Activated CD8-positive, alpha-beta memory T cell treated with anti-CD3 and anti-CD28 coated beads, Interleukin-2, amount 10 ng/mL, durations not matched to agents 7 days and 5 days (primary cell): ENCODE data around the gene XPNPEP2. TPM values are rescaled to one million over a fixed set of nuclear protein-coding genes. Genes with fewer than 3 reads are reported as not detected.

Experiments used
- ATAC-seq: fragments of 150-1000 bp; cut with Tn5 transposase; one replicate; pipeline ENCODE4 v1.10.0; 2021; ENCODE audit warnings: moderate library complexity
- CTCF ChIA-PET: fragments of 350-600 bp; sonication (Branson Sonifier 250); formaldehyde crosslinking; loops from one replicate; lab custom pipeline; 2021; ENCODE audit warnings: antibody characterized with exemption; lab: Charles Lee
- DNase-seq: peaks from one replicate; pipeline ENCODE4 v3.0.0-alpha.2; 2020
- H3K27ac Mint-ChIP-seq: one replicate; pipeline ENCODE4 v1.8.0; 2021; ENCODE audit warnings: mild to moderate bottlenecking, mixed read lengths
- H3K27me3 Mint-ChIP-seq: one replicate; pipeline ENCODE4 v1.8.0; 2021; ENCODE audit warnings: mixed read lengths
- H3K36me3 Mint-ChIP-seq: one replicate; pipeline ENCODE4 v1.8.0; 2021; ENCODE audit warnings: mild to moderate bottlenecking, mixed read lengths
- H3K4me1 Mint-ChIP-seq: one replicate; pipeline ENCODE4 v1.8.0; 2021; ENCODE audit warnings: mixed read lengths
- H3K4me3 Mint-ChIP-seq: one replicate; pipeline ENCODE4 v1.8.0; 2021; ENCODE audit warnings: mild to moderate bottlenecking, moderate library complexity, mixed read lengths
- H3K9me3 Mint-ChIP-seq: one replicate; pipeline ENCODE4 v1.8.0; 2022; ENCODE audit warnings: low read depth, mixed read lengths
- total RNA-seq, 2 experiments: library from RNA; stranded (reverse); gene quantifications; one replicate each; pipeline ENCODE4 v1.2.3, GENCODE V29; 2021

The XPNPEP2 gene
- total RNA-seq, 2 experiments from 2014 or later = 1.0 to 1.2 TPM

DNA sequence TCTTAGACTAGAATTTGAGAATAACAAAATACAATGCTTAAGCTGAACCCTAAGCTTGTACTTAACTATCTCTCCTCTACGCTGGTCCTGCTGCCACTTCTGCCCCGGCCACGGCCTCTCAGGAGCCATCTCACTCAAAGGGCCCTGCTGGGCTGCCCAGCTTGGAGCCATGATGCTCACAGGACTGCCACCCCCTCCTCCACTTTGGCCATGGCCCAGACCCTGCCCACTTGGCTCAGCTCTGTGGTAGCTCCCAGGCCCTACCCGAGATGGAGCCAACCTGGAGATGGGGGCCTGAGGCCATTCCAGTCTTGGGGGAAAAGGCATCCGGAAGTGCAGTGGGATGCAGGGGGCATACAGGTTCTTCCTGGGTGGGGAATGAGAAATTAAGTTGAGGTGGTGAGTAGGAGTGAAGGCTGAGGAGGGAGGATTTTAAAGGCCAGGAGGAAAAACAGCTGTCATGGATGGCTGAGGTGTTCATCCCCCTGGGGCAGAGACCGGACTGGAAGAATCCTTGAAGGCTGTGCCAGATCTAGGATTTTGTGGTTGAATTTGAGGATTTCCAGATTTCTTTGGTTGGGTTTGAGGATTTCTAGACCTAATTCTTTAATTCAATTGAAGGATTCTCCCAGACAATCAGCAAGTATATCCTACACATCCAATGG lies 41.8 kb downstream of the XPNPEP2 start:
- H3K27me3 Mint-ChIP-seq = no peaks in the 10 kb centered on the region
- CTCF ChIA-PET = interaction anchor here (0.9 to 6.5 kb wide), 9 partner anchors 9 to 145 kb away, joined by 3 to 66 read pairs (median 6); no protein-coding TSS in a partner anchor
- H3K9me3 Mint-ChIP-seq = no peaks in the 10 kb centered on the region
- ATAC-seq (no peak), DNase-seq (no peak)
- peak overlapping the region; percentile 93 for H3K27ac Mint-ChIP-seq
- peaks cover 58% of the 10 kb centered on the region for H3K4me1 Mint-ChIP-seq
- peak overlapping the region; percentile 78 for H3K4me3 Mint-ChIP-seq
- peaks cover 56% of the 10 kb centered on the region for H3K36me3 Mint-ChIP-seq

DNA sequence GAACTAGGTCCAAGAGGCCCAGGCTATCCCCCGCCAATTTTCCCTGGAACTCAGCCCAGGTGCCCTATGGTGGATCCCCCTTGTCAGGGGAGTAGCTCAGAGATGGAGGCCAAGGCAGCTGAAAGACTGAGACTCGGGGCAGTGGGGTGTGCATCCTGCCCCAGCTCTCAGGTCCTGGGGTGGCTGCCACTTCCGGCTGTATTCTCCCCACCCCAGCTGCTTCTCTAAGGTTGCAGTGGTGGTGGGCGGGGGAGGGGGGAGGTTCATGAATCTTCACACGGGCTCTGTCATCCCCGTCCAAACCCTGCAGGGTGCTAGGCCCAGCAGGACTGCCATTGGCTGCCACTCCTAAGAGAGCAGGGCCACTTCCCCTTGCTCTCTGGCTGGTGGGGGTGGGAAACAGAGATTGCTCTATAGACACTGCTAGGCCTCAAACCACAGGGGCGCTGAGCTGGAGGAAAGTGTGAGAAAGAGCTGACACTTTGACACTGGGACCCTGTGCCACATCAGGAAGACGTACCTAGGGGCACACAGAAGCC lies 42.4 kb downstream of the XPNPEP2 start:
- H3K9me3 Mint-ChIP-seq = no peaks in the 10 kb centered on the region
- DNase-seq = peak; percentile 94
- no peaks in the 10 kb centered on the region for H3K27me3 Mint-ChIP-seq
- peak; percentile 78 for ATAC-seq
- peaks cover 62% of the 10 kb centered on the region for H3K36me3 Mint-ChIP-seq
- peak overlapping the region; percentile 78 for H3K4me3 Mint-ChIP-seq
- CTCF ChIA-PET = interaction anchor here (0.9 to 6.5 kb wide), 11 partner anchors 10 to 144 kb away, joined by 3 to 66 read pairs (median 5); partner anchors contain the start of gene APLN
- H3K27ac Mint-ChIP-seq = peak overlapping the region; percentile 93
- H3K4me1 Mint-ChIP-seq = peaks cover 60% of the 10 kb centered on the region

DNA sequence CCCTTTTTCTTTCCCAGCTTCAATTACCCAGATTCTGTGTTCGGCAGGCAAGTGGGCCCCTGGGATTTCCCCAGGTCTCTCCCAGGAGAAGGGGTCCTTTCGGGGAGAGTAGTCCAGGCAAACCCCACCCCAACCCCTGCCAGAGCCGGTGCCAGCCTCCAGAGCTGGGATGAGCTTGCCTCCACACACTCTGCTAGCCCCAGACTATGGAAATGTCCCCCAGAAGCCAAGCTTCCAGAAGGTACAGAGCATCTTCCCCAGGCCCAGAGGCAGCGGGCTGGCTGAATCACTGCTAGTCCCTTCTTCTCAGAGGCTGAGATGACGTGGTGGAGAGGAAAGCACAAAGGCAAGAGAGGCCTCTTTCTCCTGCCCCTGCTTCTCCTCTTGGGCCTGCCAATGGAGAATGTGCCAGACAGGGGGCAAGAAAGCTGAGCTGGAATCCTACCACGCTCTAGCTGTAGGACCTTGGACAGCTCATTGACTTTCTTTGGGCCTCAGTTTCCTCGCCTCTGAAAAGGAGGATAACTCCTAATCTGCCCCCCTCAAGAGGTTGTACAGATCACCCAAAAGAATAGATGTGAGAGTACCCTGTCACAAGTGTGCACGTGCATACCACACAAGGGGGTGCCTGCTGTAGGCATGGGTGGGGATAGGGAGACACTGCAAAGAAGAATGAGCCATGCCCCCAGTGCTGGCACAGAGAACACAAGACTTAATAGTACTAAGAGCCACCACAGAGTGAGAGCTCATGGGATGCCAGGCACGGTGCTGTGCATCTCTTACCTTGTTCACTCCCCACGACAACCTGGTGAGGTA lies 43.1 kb downstream of the XPNPEP2 start:
- H3K9me3 Mint-ChIP-seq = no peaks in the 10 kb centered on the region
- peaks cover 58% of the 10 kb centered on the region for H3K4me1 Mint-ChIP-seq
- ATAC-seq (no peak), DNase-seq (no peak)
- CTCF ChIA-PET = interaction anchor here (0.9 to 6.5 kb wide), 12 partner anchors 11 to 144 kb away, joined by 3 to 66 read pairs (median 6); partner anchors contain the start of gene APLN
- H3K36me3 Mint-ChIP-seq = peaks cover 66% of the 10 kb centered on the region
- H3K27ac Mint-ChIP-seq = peak overlapping the region; percentile 93
- H3K4me3 Mint-ChIP-seq = peak overlapping the region; percentile 78
- H3K27me3 Mint-ChIP-seq = no peaks in the 10 kb centered on the region

DNA sequence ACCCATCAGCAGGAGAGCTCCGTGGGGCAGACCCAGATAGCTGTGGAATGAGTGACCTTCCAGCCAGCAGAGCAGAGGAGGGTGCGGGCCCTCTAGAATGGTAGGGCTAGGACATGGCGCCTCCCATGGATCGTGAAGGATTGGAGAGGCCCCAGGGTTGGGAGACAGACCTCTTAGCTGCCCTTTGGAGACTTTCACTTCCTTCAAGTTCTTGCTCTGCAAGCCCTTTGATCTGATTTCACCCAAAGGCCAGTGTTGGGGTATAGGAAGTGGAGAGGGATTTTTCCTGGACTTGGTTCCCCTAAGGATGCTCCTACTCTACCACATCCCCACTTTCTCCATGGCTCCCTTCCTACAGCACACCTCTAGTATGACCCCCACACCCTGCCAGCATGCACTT lies 43.9 kb downstream of the XPNPEP2 start:
- Mint-ChIP-seq H3K9me3 (no peaks in the 10 kb centered on the region), H3K4me3 (peak overlapping the region; percentile 78), H3K27me3 (no peaks in the 10 kb centered on the region), H3K27ac (peak overlapping the region; percentile 93), H3K36me3 (peaks cover 74% of the 10 kb centered on the region), H3K4me1 (peaks cover 59% of the 10 kb centered on the region)
- DNase-seq (no peak), ATAC-seq (no peak)
- CTCF ChIA-PET = interaction anchor here (1.3 to 6.5 kb wide), 6 partner anchors 10 to 128 kb away, joined by 3 to 66 read pairs (median 10); partner anchors contain the start of gene APLN

DNA sequence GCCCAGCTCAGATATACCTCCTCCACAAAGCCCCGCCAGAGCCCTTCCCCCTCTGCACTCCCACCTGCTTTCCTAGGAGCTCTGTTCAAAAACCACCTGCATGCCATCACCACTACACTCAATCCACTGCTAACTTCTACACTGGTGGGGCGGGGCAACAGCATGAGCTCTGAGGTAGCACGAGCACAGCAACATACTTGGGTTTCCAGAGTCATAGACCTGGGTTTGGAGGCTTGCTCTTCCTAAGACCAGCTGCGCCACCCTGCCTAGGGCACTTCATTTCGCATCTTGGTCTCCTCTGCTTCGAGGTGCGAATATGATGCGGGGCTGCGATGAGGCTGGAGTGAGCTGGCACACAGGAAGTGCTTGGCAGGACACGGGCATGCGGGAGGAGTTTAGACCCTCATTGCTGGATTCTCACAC lies 44.5 kb downstream of the XPNPEP2 start:
- no peaks in the 10 kb centered on the region for H3K9me3 Mint-ChIP-seq
- H3K4me1 Mint-ChIP-seq = peaks cover 54% of the 10 kb centered on the region
- no peaks in the 10 kb centered on the region for H3K27me3 Mint-ChIP-seq
- DNase-seq = no peak
- peak overlapping the region; percentile 78 for H3K4me3 Mint-ChIP-seq
- peaks cover 74% of the 10 kb centered on the region for H3K36me3 Mint-ChIP-seq
- CTCF ChIA-PET = interaction anchor here (1.2 to 6.5 kb wide), 7 partner anchors 12 to 128 kb away, joined by 3 to 66 read pairs (median 5); partner anchors contain the start of gene APLN
- H3K27ac Mint-ChIP-seq = peak overlapping the region; percentile 80
- no peak for ATAC-seq

DNA sequence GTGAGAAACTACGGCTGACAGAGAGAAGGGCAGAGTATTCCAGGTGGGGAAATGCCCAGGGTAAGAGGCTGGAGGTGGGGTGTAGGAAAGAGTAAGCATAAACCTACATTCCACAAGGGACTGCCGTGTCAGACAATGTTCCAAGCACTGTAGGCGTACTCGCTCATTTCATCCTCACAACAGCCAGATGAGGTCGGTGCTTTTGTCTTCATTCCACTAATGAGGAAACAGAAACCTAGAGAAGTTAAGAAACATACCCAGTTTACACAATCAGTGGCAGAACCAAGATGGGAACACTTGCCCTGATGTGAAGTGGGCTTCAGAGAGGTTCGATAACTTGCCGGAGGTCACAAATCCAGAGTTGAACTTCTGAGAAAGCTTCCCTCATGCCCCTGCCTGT lies 45.6 kb downstream of the XPNPEP2 start:
- ATAC-seq (no peak), DNase-seq (no peak)
- H3K27ac Mint-ChIP-seq = peak overlapping the region; percentile 80
- CTCF ChIA-PET = interaction anchor here (1.2 to 2.2 kb wide), 3 partner anchors 13 to 58 kb away, joined by 3 to 15 read pairs (median 4); no protein-coding TSS in a partner anchor
- H3K9me3 Mint-ChIP-seq = no peaks in the 10 kb centered on the region
- peaks cover 74% of the 10 kb centered on the region for H3K36me3 Mint-ChIP-seq
- H3K27me3 Mint-ChIP-seq = no peaks in the 10 kb centered on the region
- peak overlapping the region; percentile 78 for H3K4me3 Mint-ChIP-seq
- peaks cover 50% of the 10 kb centered on the region for H3K4me1 Mint-ChIP-seq

DNA sequence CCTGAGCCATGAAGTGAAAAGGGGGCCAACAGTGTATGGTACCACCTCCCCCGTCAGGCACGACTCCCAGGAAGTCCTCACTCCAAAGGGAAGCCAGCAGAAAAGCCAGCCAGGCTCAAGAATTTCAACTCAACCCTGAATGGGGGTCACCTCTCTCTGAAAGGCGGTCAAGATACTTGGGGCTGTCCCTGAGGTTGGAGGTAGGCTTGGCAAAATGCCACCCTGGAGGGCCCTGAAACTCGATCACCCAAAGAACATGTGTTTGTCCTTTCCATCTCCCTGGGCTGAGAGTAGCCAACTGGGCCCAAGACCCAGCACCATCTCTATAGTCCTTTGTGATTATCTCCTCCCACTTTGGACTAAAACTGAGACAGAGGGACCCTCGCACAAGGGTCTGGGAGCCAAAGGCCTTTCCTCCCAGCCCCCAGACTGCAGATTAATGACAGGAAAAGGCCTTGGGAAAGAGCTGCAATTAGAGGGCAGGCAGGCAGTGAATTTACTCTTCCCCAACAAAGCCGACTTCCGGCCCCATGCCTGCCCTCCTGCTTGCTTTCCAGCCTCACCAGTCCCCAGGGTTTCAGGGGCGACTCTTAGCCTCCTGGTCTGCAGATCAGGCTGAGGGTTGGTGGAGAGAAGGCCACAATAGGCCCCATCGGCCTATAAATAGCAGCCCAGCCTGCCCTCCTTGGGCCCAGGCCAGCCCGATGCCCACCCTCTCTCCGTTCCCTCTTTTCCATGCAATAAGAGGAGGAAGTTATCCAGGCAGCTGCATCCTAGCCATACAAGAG lies 46.6 kb downstream of the XPNPEP2 start:
- Mint-ChIP-seq H3K4me3 (peak overlapping the region; percentile 72), H3K27me3 (no peaks in the 10 kb centered on the region), H3K36me3 (peaks cover 72% of the 10 kb centered on the region), H3K27ac (peak overlapping the region; percentile 77), H3K4me1 (peaks cover 50% of the 10 kb centered on the region), H3K9me3 (no peaks in the 10 kb centered on the region)
- DNase-seq (no peak), ATAC-seq (no peak)
- CTCF ChIA-PET = interaction anchor here (1.5 kb wide), 1 partner anchor 59 kb away, joined by 4 read pairs; no protein-coding TSS in a partner anchor

DNA sequence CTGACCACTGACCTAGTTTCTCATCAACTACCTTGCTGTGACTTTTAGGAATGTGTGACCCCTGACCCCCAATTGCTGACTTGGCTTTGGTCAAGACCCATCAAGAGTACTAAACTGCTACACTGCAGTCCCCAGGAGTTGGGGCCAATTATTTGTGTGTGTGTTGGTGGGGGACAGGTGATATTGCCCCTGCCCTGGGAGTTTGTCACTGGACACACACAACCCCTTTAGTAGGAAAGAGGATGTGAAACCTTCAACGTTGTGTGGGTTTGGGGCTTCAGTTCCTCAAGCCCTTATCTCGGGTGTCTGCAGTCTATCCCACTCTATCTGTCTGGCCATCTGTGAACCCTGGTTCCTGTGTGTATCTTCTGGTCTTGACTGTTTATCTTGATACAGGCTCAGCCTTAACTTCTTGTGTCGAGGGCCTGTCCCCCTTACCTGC lies 47.5 kb downstream of the XPNPEP2 start:
- ATAC-seq (no peak), DNase-seq (no peak)
- CTCF ChIA-PET = interaction anchor here (1.1 to 1.4 kb wide), 3 partner anchors 14 to 59 kb away, joined by 3 to 5 read pairs (median 4); no protein-coding TSS in a partner anchor
- peak overlapping the region; percentile 77 for H3K27ac Mint-ChIP-seq
- H3K27me3 Mint-ChIP-seq = no peaks in the 10 kb centered on the region
- H3K9me3 Mint-ChIP-seq = no peaks in the 10 kb centered on the region
- peaks cover 50% of the 10 kb centered on the region for H3K4me1 Mint-ChIP-seq
- H3K4me3 Mint-ChIP-seq = peak overlapping the region; percentile 72
- H3K36me3 Mint-ChIP-seq = peaks cover 71% of the 10 kb centered on the region

DNA sequence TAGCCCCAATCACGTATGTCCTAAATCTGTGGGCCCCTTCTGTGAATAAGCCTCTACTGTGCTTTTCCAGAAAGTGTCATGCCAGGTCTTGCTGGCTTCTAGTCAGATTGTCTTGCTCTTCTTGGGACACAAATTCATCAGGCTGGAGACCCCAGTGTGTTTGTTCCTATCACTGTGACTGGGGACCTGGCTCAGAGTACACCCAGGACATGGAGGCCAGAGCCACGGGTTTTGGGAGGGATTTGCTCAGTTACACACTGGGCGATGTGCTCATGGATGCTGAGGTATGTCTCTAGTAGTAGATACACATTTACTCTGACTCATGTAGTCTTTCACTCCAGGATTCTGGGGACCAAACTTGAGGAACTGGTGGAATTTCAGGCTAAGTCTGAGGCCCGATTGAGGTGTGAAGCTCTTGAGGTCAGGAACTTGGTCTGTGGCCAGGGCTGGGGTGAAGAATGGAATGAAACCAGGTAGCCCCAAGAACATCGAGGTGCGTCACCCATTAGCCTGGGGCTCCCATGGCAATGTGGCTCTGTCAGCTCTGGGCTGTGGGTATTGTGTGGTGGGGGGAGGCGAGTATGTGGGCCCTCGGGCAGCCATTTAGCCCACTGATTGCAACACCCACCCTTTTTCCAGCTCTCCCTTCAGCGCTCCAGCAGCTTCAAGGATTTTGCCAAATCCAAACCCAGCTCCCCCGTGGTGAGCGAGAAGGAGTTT lies 48.7 kb downstream of the XPNPEP2 start:
- DNase-seq = no peak
- Mint-ChIP-seq H3K9me3 (no peaks in the 10 kb centered on the region), H3K4me3 (peak overlapping the region; percentile 58), H3K4me1 (peaks cover 50% of the 10 kb centered on the region), H3K27ac (peak overlapping the region; percentile 83), H3K27me3 (no peaks in the 10 kb centered on the region), H3K36me3 (peaks cover 62% of the 10 kb centered on the region)
- CTCF ChIA-PET = interaction anchor here (1.1 to 1.6 kb wide), 4 partner anchors 16 to 61 kb away, joined by 3 to 7 read pairs (median 4); no protein-coding TSS in a partner anchor
- no peak for ATAC-seq

DNA sequence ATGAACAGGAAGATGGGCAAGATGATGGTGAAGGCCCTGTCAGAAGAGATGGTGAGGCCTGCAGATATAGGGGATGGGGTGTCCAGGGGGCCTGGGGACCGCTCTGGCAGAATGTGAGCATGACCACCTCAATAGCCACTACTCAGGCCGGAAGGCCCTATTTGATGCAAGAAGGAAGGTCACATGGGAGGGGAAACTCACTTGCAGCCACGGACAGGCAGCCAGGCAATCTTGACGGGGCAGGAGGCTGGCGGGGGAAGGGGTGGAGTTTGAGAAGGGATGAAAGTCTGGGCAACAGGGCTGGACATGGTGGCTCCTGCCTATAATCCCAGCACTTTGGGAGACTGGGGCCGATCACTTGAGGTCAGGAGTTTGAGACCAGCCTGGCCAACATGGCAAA lies 49.7 kb downstream of the XPNPEP2 start:
- CTCF ChIA-PET = no interaction called here
- peaks cover 56% of the 10 kb centered on the region for H3K36me3 Mint-ChIP-seq
- H3K27ac Mint-ChIP-seq = peak overlapping the region; percentile 57
- no peaks in the 10 kb centered on the region for H3K27me3 Mint-ChIP-seq
- ATAC-seq (no peak), DNase-seq (no peak)
- peaks cover 42% of the 10 kb centered on the region for H3K4me1 Mint-ChIP-seq
- no peak overlapping the region for H3K4me3 Mint-ChIP-seq
- no peaks in the 10 kb centered on the region for H3K9me3 Mint-ChIP-seq

DNA sequence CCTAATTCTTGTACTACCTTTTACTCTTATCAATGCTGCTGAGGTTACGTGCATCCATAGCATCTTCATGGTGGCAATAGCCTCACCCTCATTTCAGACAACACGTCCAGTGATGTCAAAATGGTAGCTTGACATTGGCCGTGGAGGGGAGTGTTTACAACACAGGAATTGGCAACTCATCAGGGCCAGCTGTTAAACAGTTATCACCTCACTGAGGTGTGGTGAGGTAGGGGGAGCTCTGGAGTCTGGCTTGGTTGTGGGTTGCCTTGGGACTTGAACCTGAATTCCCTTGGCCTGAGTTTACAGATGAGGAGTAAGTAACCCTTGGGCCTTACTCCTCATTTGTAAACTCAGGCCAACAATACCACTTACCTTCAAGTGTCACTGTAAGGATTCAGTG lies 51.4 kb downstream of the XPNPEP2 start:
- no peaks in the 10 kb centered on the region for H3K9me3 Mint-ChIP-seq
- CTCF ChIA-PET = no interaction called here
- ATAC-seq (no peak), DNase-seq (no peak)
- H3K4me1 Mint-ChIP-seq = peaks cover 31% of the 10 kb centered on the region
- no peak overlapping the region for H3K27ac Mint-ChIP-seq
- H3K36me3 Mint-ChIP-seq = peaks cover 52% of the 10 kb centered on the region
- no peaks in the 10 kb centered on the region for H3K27me3 Mint-ChIP-seq
- no peak overlapping the region for H3K4me3 Mint-ChIP-seq

DNA sequence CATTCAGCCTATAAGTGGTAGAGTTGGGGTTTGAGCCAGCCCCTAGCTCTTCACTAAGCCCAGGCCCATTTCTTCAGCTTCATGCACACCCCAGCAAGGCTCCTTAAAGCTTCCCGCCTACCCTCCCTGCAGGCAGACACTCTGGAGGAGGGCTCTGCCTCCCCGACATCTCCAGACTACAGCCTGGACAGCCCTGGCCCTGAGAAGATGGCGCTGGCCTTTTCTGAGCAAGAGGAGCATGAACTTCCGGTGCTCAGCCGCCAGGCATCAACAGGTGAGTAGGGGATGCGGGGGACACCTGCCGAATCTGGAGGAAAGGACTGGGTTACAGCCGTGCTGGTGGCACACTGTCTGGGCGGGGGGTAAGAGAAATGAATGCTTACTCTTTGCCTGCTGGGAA lies 52.0 kb downstream of the XPNPEP2 start:
- Mint-ChIP-seq H3K4me1 (peaks cover 24% of the 10 kb centered on the region), H3K9me3 (no peaks in the 10 kb centered on the region), H3K36me3 (peaks cover 45% of the 10 kb centered on the region), H3K4me3 (no peak overlapping the region), H3K27ac (no peak overlapping the region), H3K27me3 (no peaks in the 10 kb centered on the region)
- ATAC-seq = no peak
- no peak for DNase-seq
- CTCF ChIA-PET = no interaction called here
